ENCODE results near the gene PHACTR4. TPM values are rescaled to one million over a fixed set of nuclear protein-coding genes. Genes with fewer than 3 reads are reported as not detected.

PHACTR4 gene
- total and polyA plus RNA-seq, 9 of the 15 experiments (the other 6 are each of a cell fraction or from before 2014, with no cell fraction given), result 6.4 to 43.6 (median 14.2) TPM

DNA sequence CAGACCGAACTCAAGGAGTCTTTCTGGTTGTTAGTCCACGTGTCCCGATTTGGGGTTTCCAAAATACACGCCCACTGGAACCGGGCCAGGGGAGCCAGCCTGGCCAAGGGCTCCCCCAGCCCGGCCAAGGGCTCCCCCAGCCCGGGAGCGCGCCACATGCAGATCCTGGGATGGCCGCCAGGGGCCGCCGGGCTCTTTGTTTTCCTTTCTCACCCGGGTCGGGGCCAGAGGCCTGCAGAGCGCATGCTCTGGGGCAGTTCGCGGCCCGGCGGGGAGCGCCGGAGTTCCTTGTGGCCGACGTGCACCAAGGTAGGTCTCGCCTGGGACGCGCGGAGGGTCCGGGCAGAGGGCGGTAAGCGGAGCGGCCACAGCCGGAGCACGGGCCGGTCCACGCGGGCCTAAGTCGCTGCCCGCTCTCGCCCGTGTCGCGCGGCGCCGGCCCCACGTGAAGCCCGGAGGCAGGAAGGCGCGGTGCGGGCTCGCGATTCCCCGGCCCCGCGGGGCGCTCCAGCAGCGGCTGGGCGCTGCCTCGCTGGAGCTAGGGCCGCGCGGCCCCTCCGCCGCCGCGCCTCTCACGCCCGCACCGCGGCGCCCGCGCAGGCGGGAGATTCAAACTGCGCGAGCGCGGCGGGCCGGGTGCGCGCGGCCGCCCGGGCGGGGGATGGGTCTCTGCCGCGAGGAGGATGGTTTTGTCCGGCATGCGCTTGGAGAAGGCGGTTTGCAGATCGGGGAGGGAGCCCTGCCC lies 148.6 kb downstream of the PHACTR4 start (continued):
- TF ChIP-seq, protein P1, sequence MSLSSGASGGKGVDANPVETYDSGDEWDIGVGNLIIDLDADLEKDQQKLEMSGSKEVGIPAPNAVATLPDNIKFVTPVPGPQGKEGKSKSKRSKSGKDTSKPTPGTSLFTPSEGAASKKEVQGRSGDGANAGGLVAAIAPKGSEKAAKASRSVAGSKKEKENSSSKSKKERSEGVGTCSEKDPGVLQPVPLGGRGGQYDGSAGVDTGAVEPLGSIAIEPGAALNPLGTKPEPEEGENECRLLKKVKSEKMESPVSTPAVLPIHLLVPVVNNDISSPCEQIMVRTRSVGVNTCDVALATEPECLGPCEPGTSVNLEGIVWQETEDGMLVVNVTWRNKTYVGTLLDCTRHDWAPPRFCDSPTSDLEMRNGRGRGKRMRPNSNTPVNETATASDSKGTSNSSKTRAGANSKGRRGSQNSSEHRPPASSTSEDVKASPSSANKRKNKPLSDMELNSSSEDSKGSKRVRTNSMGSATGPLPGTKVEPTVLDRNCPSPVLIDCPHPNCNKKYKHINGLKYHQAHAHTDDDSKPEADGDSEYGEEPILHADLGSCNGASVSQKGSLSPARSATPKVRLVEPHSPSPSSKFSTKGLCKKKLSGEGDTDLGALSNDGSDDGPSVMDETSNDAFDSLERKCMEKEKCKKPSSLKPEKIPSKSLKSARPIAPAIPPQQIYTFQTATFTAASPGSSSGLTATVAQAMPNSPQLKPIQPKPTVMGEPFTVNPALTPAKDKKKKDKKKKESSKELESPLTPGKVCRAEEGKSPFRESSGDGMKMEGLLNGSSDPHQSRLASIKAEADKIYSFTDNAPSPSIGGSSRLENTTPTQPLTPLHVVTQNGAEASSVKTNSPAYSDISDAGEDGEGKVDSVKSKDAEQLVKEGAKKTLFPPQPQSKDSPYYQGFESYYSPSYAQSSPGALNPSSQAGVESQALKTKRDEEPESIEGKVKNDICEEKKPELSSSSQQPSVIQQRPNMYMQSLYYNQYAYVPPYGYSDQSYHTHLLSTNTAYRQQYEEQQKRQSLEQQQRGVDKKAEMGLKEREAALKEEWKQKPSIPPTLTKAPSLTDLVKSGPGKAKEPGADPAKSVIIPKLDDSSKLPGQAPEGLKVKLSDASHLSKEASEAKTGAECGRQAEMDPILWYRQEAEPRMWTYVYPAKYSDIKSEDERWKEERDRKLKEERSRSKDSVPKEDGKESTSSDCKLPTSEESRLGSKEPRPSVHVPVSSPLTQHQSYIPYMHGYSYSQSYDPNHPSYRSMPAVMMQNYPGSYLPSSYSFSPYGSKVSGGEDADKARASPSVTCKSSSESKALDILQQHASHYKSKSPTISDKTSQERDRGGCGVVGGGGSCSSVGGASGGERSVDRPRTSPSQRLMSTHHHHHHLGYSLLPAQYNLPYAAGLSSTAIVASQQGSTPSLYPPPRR (CRISPR knock-in tag; IDR thresholded peaks at IDR 0.05; ENCODE audit: borderline replicate concordance), result 0 out of 2 replicates have a peak, but pooled peaks have one; percentile 78
- TF ChIP-seq KDM4B (IDR thresholded peaks at IDR 0.05; ENCODE audit: borderline replicate concordance in 2 of 2, low read depth in 1 of 2) (no peak; a peak in 1 of 4 replicates), ZNF655 (CRISPR knock-in tag; IDR thresholded peaks at IDR 0.05) (no peak), LARP7 (IDR thresholded peaks at IDR 0.05) (0 out of 2 replicates have a peak, but pooled peaks have one; percentile 12), ATF7 (IDR thresholded peaks at IDR 0.05) (peak; percentile 76), TCF7 (IDR thresholded peaks at IDR 0.05; ENCODE audit: borderline replicate concordance) (no peak), CREB1 (IDR thresholded peaks at IDR 0.05) (peak; percentile 19; the same call in 1 of the 2 replicates), CREB1 (CRISPR knock-in tag; IDR thresholded peaks at IDR 0.05) (no peak), DIDO1 (tag; IDR thresholded peaks at IDR 0.05; ENCODE audit: low read depth) (no peak), E2F8 (IDR thresholded peaks at IDR 0.05; ENCODE audit: low read depth, partially characterized antibody) (peak; percentile 13)

All from K562 (cell line).